MM.1S (cell line): ENCODE results near the gene SYN1.

ENCODE experiments used
- CTCF ChIP-seq: fragments of 300-600 bp; sonication (generic); IDR thresholded peaks from 2 replicates; pipeline ENCODE4 v1.5.1; 2016; ENCODE audit warnings: antibody characterized with exemption, low read length, mixed read lengths
- EZH2 ChIP-seq: fragments of 300-600 bp; sonication (generic); optimal IDR thresholded peaks from 2 replicates; pipeline ENCODE3; 2017; ENCODE audit warnings: low read depth, mild to moderate bottlenecking, antibody characterized with exemption, low read length, mixed read lengths
- EZH2phosphoT487 ChIP-seq: fragments of 300-600 bp; sonication (generic); IDR thresholded peaks from 2 replicates; pipeline ENCODE4 v1.6.1; 2018; ENCODE audit warnings: antibody characterized with exemption, low read length

GRCh38 chrX:47661539-47661938, 41.9 kb upstream of the SYN1 start:
- no peak for TF ChIP-seq CTCF
- no peak for TF ChIP-seq EZH2
- TF ChIP-seq EZH2phosphoT487 = no peak
